A549 treated with AZD2906 at 1 μM for 4 hours (cell line): ENCODE results near the gene LINGO4. TPM values are rescaled to one million over a fixed set of nuclear protein-coding genes. Genes with fewer than 3 reads are reported as not detected.

Experiments used
- total RNA-seq: library from RNA; stranded (reverse); fragments of 200-300 nt; extraction: Qiagen RNA extraction; gene quantifications from 5 replicates; pipeline ENCODE4 v1.2.3, GENCODE V29; 2022

LINGO4 gene
- not detected in 5 replicates for total RNA-seq

GRCh38 chr1:151805066-151805820 is at the start of gene LINGO4:
Gene LINGO4, minus strand, starts transcription at chr1:151805419. Its CDS starts 2,715 bp downstream, at chr1:151802704.

GRCh38 chr1:151853411-151853943 is 48.3 kb upstream of the LINGO4 start, which contains the start of gene THEM5:
Gene THEM5, minus strand, starts transcription at chr1:151853712. Its CDS starts 147 bp downstream, at chr1:151853565.

GRCh38 chr1:151839457-151840403 is 34.5 kb upstream of the LINGO4 start, which contains the start of gene C2CD4D:
Gene C2CD4D, minus strand, starts transcription at chr1:151839820. Its CDS starts 831 bp downstream, at chr1:151838989.

GRCh38 chr1:151831605-151832004 is 26.4 kb upstream of the LINGO4 start, which contains the start of gene RORC:
Gene RORC, minus strand, starts transcription at chr1:151831802. Its CDS starts 38 bp downstream, at chr1:151831764.

GRCh38 chr1:151790071-151790939 is 14.9 kb downstream of the LINGO4 start, which contains the start of gene TDRKH:
Gene TDRKH, minus strand, starts transcription at chr1:151790500. Its CDS starts 7,478 bp downstream, at chr1:151783022.

GRCh38 chr1:151762941-151763921 is 42.0 kb downstream of the LINGO4 start, which contains the start of gene MRPL9:
Gene MRPL9, minus strand, starts transcription at chr1:151763496. Its CDS starts 17 bp downstream, at chr1:151763479.

Other genes starting within 250 kb of the LINGO4 start
- 6.6 to 11.0 TPM (median 6.9 TPM) in 5 replicates for gene SNX27, start 193.4 kb downstream of the LINGO4 start, total RNA-seq
- gene CELF3, start 88.6 kb downstream of the LINGO4 start, total RNA-seq: not detected in 5 replicates
- 0.57 TPM in 1 of 5 replicates, not detected in the others for gene RIIAD1, start 83.9 kb downstream of the LINGO4 start, total RNA-seq
- 74.3 to 83.5 TPM (median 81.4 TPM) in 5 replicates for gene MRPL9, start 41.9 kb downstream of the LINGO4 start, total RNA-seq
- gene TDRKH, start 14.9 kb downstream of the LINGO4 start, total RNA-seq: 5.1 to 5.7 TPM (median 5.3 TPM) in 5 replicates
- 0.01 to 0.05 TPM (median 0.03 TPM) in 5 replicates for gene RORC, start 26.4 kb upstream of the LINGO4 start, total RNA-seq
- not detected in 5 replicates for gene C2CD4D, start 34.4 kb upstream of the LINGO4 start, total RNA-seq
- gene THEM5, start 48.3 kb upstream of the LINGO4 start, total RNA-seq: 0.06 TPM in 1 of 5 replicates, not detected in the others
- 12.9 to 13.5 TPM (median 13.2 TPM) in 5 replicates for gene THEM4, start 104.1 kb upstream of the LINGO4 start, total RNA-seq
- gene S100A10, start 188.4 kb upstream of the LINGO4 start, total RNA-seq: 2,226 to 2,594 TPM (median 2,422 TPM) in 5 replicates
- gene S100A11, start 231.6 kb upstream of the LINGO4 start, total RNA-seq: 1,684 to 2,013 TPM (median 1,920 TPM) in 5 replicates